ENCODE data around the gene DYNC1I1.

Gene DYNC1I1

DNA sequence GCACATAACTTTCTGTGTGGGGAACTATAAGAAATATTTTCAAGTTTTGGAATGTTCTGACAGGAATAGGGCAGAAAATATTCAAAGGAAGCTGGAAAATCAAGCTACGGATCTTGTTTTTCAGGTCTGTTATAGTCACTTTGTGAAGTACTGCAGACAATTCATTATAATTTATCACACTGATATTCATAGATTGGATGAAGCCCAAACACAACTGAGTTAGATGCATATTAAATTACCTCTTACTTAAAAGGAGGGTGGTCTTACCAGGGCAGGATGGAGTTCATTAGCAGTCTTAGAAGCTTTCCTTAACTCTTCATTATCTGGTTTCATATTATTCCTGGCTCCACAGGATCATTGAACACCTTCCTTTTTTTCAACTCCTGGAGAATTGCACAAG lies 242.3 kb downstream of the DYNC1I1 start:
- TF ChIP-seq FOXP2 (optimal IDR thresholded peaks at IDR 0.05; ENCODE audit: borderline replicate concordance, extremely low read depth, extremely low read length, insufficient read depth): no peak
- TF ChIP-seq TAF1 (IDR thresholded peaks at IDR 0.05; ENCODE audit: borderline replicate concordance, insufficient read depth, low read length): no peak
- no peak for TF ChIP-seq SIN3A (IDR thresholded peaks at IDR 0.05; ENCODE audit: borderline replicate concordance, insufficient read depth, low read length)

DNA sequence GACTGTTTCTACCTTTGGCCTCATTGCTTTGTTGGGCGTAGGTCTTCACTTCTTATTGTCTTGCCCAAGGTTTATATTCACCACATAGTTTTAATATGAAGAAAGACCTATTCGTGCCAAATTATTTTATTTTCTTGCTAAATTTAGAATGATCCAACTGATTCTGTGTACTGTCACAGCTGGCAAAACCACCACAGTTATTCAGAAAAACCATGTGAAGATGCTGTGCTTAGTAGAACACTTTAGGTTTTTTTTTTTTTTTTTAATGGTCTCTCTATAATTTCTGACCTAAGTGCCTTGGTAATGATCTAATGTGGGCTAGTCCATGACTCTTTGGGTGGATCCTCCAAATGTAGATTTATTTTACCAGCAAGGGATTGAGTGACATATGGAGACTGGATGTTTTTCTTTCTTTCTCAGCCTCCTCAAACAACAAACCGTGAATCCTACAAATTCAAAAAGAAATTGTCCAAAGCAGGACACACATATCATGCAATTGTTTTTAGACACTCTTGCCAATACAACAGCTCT lies 243.8 kb downstream of the DYNC1I1 start:
- TF ChIP-seq TAF1 (IDR thresholded peaks at IDR 0.05; ENCODE audit: borderline replicate concordance, insufficient read depth, low read length): no peak
- TF ChIP-seq, protein P1, sequence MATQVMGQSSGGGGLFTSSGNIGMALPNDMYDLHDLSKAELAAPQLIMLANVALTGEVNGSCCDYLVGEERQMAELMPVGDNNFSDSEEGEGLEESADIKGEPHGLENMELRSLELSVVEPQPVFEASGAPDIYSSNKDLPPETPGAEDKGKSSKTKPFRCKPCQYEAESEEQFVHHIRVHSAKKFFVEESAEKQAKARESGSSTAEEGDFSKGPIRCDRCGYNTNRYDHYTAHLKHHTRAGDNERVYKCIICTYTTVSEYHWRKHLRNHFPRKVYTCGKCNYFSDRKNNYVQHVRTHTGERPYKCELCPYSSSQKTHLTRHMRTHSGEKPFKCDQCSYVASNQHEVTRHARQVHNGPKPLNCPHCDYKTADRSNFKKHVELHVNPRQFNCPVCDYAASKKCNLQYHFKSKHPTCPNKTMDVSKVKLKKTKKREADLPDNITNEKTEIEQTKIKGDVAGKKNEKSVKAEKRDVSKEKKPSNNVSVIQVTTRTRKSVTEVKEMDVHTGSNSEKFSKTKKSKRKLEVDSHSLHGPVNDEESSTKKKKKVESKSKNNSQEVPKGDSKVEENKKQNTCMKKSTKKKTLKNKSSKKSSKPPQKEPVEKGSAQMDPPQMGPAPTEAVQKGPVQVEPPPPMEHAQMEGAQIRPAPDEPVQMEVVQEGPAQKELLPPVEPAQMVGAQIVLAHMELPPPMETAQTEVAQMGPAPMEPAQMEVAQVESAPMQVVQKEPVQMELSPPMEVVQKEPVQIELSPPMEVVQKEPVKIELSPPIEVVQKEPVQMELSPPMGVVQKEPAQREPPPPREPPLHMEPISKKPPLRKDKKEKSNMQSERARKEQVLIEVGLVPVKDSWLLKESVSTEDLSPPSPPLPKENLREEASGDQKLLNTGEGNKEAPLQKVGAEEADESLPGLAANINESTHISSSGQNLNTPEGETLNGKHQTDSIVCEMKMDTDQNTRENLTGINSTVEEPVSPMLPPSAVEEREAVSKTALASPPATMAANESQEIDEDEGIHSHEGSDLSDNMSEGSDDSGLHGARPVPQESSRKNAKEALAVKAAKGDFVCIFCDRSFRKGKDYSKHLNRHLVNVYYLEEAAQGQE (IDR thresholded peaks at IDR 0.05; ENCODE audit: insufficient read depth in 1 of 2, low read depth in 2 of 2, low read length in 2 of 2): no peak

DNA sequence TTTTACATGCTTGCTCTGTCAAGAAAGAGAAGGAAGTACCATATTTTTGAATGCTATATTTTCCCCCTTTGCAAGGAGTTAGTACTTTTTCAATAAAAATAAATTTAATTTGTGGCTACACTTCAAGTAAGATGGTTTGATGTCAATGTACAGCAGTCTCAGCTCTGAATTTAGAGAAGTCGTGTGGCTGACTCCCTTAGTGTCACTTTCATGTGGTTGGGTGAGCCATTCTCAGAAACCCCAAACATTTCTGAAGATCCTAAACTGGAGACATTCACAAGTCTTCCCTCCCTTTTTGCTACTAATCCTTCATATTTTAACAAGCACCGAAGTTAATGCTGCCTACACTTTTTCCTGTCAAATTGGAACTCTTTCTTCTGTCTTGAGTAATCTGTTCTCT lies 244.4 kb downstream of the DYNC1I1 start:
- TF ChIP-seq POLR2AphosphoS5 (IDR thresholded peaks at IDR 0.05; ENCODE audit: low read depth, low read length) (no peak), SIN3A (IDR thresholded peaks at IDR 0.05; ENCODE audit: borderline replicate concordance, insufficient read depth, low read length) (no peak), FOXP2 (optimal IDR thresholded peaks at IDR 0.05; ENCODE audit: borderline replicate concordance, extremely low read depth, extremely low read length, insufficient read depth) (no peak), TAF1 (IDR thresholded peaks at IDR 0.05; ENCODE audit: borderline replicate concordance, insufficient read depth, low read length) (no peak)
- TF ChIP-seq, protein P1 (IDR thresholded peaks at IDR 0.05; ENCODE audit: insufficient read depth in 1 of 2, low read depth in 2 of 2, low read length in 2 of 2): no peak

DNA sequence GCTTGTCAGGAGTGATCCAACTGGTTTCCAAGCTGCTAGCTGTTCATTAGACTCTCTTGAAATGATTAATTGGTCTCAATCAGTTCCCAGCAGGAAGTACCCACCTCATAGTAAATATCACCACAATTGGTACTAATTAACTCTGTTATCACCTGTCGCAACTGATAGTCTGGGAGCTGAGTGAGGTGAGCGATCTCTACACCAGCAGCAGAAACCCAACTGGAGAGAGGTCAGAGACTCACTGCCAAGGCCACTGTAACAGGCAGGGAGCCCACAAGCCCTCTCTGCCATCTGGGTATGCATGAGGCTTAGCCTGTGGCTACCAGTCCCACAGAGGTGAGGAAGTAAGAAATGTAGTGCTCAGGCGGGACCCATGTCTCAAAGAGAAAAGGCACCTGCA lies 245.5 kb downstream of the DYNC1I1 start:
- TF ChIP-seq, protein P1 (IDR thresholded peaks at IDR 0.05; ENCODE audit: insufficient read depth in 1 of 2, low read depth in 2 of 2, low read length in 2 of 2): no peak

DNA sequence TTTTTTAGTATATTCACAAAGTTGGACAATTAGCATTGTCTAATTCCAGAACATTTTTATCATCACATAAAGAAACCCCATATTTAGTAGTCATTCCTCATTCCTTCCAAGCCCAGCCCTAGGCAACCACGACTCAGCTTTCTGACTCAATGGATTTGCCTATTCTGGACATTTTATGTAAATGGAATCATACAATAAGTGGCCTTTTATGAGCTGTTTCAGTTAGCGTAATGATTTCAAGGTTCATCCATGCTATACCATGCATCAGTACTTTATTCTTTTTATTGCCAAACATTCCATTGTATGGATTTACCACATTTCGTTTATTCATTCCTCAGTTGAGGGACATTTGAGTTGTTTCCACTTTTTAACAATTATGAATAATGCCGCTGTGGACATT lies 249.2 kb downstream of the DYNC1I1 start:
- TF ChIP-seq FOXP2 (optimal IDR thresholded peaks at IDR 0.05; ENCODE audit: borderline replicate concordance, extremely low read depth, extremely low read length, insufficient read depth) (no peak), SIN3A (IDR thresholded peaks at IDR 0.05; ENCODE audit: borderline replicate concordance, insufficient read depth, low read length) (no peak), TAF1 (IDR thresholded peaks at IDR 0.05; ENCODE audit: borderline replicate concordance, insufficient read depth, low read length) (no peak), POLR2AphosphoS5 (IDR thresholded peaks at IDR 0.05; ENCODE audit: low read depth, low read length) (no peak)
- TF ChIP-seq, protein P1 (IDR thresholded peaks at IDR 0.05; ENCODE audit: insufficient read depth in 1 of 2, low read depth in 2 of 2, low read length in 2 of 2): no peak
